LNCAP (cell line): ENCODE data around the gene AOPEP.

ENCODE experiments used
- CTCF ChIP-seq: fragments of 450-650 bp; IDR thresholded peaks from 2 replicates; pipeline ENCODE4 v1.5.1; 2017; ENCODE audit warnings: mild to moderate bottlenecking

Gene AOPEP

DNA sequence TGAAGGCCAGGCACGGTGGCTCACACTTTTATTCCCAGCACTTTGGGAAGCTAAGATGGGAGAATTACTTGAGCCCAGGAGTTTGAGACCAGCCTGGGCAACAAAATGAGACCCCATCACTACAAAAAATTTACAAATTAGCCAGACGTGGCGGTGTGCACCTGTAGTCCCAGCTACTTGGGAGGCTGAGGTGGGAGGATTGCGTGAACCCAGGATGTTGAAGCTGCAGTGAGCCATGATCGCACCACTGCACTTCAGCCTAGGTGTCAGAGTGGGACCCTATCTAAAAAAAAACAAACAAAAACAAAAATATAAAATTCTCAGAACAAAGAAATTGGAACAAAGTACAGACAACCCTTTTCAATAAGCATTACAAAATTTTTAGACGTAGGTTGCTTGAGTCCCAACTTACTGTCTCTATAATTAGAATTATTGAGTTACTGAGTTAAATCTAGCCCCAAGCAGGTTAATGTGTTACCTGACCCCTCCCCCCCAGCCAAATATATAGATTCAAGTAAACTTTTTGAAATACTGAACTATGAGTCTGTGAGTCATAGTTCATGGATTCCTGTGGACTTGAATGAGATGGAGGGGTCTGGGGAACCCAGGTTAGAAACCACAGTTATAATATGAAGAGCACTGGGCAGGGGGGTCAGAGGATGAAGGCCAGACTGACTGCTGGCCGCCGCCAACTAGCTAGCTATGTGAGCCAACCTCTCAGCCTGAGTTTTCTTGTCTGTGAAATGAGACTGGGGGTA lies 173.1 kb downstream of the AOPEP start:
- no peak for TF ChIP-seq CTCF

DNA sequence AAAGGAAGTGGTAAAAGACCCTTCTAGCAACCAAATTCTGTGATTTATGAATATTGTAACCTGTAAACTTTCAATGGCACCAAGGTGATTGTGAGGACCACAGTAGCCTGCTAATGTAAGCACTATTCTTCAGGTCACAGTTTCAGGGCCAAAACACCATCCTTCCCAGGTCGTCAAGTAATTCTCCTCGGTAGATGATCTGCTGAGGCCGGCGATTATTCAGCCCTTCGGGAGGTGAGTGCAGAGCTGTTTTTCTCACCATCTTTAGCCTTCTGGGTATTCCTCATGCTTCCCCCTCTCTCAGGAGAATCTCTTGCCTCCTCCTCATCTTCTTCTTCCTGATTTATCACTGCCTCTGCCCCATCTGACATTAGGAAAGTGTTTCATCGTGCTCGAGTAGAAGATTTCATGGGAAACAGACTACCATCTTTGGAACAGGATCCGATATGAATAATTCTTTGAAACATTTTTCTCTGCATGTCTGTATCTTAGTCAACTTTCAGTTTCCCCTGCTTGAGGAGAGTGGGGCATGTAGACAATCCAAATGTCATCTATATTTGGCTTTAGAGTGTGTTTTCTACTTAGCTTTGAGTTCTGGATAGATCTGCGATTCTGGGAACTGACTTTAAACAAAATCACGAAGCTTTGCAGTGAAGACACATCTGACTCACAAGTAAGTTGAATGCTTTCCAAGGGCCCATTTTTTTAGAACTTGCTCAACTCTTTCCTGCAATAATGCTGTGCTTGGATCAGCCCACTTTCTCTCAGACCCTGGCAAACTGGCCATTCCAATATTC lies 173.9 kb downstream of the AOPEP start:
- TF ChIP-seq CTCF = no peak

DNA sequence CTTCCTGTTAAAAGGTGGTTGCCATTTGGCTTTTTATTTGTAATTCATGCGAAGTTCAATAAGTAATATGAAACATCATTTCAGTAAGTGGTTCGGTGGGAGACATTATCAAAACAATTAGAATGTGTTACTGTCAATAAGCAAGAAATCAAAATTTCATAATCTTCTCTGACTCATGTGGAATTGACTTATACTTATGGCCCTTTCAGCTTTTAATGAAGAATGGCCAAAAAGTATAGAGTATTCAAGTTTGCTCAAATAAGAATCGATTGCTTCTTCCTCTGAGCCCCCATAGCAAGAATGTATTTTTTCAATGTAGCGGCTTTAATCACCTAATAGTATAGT lies 174.5 kb downstream of the AOPEP start:
- TF ChIP-seq CTCF = no peak

DNA sequence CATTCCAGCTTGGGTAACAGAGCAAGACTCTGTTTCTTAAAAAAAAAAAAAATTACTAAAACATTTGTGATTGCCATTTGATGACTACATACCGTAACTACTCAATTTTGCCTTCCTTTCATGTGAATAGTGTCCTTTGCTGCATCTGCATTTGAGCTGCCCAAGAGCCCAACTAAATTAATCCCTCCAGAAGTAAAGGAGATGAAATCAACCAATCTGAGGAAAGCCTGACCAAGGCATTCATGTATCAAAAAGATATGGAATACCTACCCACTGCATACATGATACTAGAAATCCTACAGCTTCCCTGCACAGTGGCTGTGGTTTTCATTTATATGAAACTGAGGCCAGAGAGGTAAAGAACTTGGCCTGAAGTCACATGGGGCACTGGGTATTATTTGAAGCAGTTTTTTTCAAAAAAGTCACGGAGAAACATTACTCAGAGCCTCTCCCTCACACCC lies 177.5 kb downstream of the AOPEP start:
- TF ChIP-seq CTCF = no peak

DNA sequence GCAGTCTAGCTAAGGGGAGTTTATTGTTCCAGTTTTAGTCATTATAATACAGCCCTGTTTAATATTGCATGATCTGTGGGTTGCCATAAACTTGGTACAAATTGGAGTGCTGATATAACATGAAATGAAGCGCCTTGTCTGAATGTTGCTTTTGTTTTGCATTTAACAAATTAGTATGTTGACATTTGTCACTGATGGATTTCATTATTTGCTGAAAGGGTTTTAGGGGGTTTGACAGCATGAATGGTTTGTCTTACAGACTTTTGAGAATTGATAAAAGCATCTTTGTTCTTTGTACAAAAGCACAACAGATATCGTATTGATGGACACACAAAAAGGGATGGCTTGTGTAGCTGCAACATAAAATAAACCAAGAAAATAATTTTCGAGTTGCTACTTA lies 178.3 kb downstream of the AOPEP start:
- TF ChIP-seq CTCF = no peak

DNA sequence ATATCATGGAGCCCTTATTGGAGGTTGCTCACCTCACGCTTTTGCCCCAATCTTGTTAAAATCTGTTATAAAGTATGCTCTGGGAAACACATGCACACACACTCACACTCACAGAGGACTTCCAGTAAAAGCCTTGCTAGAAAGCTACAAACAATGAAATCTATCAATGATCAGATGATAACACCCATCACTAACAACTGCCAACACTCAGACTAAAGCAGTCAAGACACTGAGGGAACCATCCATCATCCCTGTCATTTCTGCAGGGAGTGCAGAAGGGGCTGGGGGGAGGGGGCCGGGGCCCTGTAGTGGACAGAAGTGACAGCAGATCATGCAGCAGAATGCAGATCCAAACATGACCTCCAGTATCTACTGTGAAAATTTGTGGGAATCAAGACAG lies 179.1 kb downstream of the AOPEP start:
- TF ChIP-seq CTCF = no peak

- no peak for TF ChIP-seq CTCF
These were observed 179.7 kb downstream of the AOPEP start for GRCh38 chr9:94906181-94906580.
